ENCODE measurements around the gene COMMD9. TPM values are rescaled to one million over a fixed set of nuclear protein-coding genes. Genes with fewer than 3 reads are reported as not detected.

COMMD9 gene
- total and polyA plus RNA-seq, 4 donors = 22.9 to 50.8 (median 28.3) TPM

DNA sequence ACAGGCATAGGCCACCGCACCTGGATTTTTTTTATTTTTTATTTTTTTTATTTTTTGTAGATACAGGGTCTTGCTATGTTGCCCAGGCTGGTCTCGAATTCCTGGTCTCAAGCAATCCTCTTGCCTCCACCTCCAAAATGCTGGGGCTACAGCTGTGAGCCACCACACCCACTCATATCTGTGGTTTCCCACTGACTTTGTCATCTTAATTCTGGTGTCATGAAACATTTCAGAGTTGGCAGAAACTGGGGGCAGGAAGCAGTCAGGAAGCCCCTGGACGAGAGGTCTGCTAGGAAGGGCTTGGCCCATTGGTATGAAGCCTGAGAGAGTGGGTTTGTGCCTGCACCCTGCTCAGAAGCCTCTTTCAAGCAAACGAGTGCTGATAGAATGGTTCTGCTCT is 49.1 kb downstream of the COMMD9 start:
- H3K9ac ChIP-seq (ENCODE audit: low read depth in 1 of 2, low read length in 2 of 2) = no peak overlapping the region
- H3K27me3 ChIP-seq (ENCODE audit: control insufficient read depth in 4 of 4, insufficient read depth in 4 of 4, low read length in 3 of 4) = no peaks in the 10 kb centered on the region
- H3K9me3 ChIP-seq (ENCODE audit: control insufficient read depth in 4 of 4, low read length in 3 of 4) = no peaks in the 10 kb centered on the region
- no peak overlapping the region for H3K4me3 ChIP-seq (ENCODE audit: low read depth in 1 of 3, low read length in 3 of 3)
- no peaks in the 10 kb centered on the region for H3K36me3 ChIP-seq (ENCODE audit: control insufficient read depth in 4 of 4, insufficient read depth in 3 of 4, low read depth in 1 of 4, low read length in 3 of 4)
- TF ChIP-seq JUND (IDR thresholded peaks at IDR 0.05) = no peak
- TF ChIP-seq RAD21 (IDR thresholded peaks at IDR 0.05) = no peak
- TF ChIP-seq, protein P1, sequence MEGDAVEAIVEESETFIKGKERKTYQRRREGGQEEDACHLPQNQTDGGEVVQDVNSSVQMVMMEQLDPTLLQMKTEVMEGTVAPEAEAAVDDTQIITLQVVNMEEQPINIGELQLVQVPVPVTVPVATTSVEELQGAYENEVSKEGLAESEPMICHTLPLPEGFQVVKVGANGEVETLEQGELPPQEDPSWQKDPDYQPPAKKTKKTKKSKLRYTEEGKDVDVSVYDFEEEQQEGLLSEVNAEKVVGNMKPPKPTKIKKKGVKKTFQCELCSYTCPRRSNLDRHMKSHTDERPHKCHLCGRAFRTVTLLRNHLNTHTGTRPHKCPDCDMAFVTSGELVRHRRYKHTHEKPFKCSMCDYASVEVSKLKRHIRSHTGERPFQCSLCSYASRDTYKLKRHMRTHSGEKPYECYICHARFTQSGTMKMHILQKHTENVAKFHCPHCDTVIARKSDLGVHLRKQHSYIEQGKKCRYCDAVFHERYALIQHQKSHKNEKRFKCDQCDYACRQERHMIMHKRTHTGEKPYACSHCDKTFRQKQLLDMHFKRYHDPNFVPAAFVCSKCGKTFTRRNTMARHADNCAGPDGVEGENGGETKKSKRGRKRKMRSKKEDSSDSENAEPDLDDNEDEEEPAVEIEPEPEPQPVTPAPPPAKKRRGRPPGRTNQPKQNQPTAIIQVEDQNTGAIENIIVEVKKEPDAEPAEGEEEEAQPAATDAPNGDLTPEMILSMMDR (IDR thresholded peaks at IDR 0.05; ENCODE audit: low read depth, low read length, missing input control) = no peak
- no peak for TF ChIP-seq RXRA (IDR thresholded peaks at IDR 0.05)
- TF ChIP-seq, protein P2, sequence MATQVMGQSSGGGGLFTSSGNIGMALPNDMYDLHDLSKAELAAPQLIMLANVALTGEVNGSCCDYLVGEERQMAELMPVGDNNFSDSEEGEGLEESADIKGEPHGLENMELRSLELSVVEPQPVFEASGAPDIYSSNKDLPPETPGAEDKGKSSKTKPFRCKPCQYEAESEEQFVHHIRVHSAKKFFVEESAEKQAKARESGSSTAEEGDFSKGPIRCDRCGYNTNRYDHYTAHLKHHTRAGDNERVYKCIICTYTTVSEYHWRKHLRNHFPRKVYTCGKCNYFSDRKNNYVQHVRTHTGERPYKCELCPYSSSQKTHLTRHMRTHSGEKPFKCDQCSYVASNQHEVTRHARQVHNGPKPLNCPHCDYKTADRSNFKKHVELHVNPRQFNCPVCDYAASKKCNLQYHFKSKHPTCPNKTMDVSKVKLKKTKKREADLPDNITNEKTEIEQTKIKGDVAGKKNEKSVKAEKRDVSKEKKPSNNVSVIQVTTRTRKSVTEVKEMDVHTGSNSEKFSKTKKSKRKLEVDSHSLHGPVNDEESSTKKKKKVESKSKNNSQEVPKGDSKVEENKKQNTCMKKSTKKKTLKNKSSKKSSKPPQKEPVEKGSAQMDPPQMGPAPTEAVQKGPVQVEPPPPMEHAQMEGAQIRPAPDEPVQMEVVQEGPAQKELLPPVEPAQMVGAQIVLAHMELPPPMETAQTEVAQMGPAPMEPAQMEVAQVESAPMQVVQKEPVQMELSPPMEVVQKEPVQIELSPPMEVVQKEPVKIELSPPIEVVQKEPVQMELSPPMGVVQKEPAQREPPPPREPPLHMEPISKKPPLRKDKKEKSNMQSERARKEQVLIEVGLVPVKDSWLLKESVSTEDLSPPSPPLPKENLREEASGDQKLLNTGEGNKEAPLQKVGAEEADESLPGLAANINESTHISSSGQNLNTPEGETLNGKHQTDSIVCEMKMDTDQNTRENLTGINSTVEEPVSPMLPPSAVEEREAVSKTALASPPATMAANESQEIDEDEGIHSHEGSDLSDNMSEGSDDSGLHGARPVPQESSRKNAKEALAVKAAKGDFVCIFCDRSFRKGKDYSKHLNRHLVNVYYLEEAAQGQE (IDR thresholded peaks at IDR 0.05) = no peak
- TF ChIP-seq, protein P3, sequence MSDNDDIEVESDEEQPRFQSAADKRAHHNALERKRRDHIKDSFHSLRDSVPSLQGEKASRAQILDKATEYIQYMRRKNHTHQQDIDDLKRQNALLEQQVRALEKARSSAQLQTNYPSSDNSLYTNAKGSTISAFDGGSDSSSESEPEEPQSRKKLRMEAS (IDR thresholded peaks at IDR 0.05) = no peak
- no peak for TF ChIP-seq YY1 (IDR thresholded peaks at IDR 0.05)
- TF ChIP-seq GABPA (IDR thresholded peaks at IDR 0.05 in 1 of 2, conservative IDR thresholded peaks at IDR 0.05 in 1 of 2) = no peak
- no peak for TF ChIP-seq EGR1 (IDR thresholded peaks at IDR 0.05; ENCODE audit: low read depth in 2 of 2)
- no peak for TF ChIP-seq FOXA1 (IDR thresholded peaks at IDR 0.05)
- TF ChIP-seq, protein P4, sequence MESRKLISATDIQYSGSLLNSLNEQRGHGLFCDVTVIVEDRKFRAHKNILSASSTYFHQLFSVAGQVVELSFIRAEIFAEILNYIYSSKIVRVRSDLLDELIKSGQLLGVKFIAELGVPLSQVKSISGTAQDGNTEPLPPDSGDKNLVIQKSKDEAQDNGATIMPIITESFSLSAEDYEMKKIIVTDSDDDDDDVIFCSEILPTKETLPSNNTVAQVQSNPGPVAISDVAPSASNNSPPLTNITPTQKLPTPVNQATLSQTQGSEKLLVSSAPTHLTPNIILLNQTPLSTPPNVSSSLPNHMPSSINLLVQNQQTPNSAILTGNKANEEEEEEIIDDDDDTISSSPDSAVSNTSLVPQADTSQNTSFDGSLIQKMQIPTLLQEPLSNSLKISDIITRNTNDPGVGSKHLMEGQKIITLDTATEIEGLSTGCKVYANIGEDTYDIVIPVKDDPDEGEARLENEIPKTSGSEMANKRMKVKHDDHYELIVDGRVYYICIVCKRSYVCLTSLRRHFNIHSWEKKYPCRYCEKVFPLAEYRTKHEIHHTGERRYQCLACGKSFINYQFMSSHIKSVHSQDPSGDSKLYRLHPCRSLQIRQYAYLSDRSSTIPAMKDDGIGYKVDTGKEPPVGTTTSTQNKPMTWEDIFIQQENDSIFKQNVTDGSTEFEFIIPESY (IDR thresholded peaks at IDR 0.05) = no peak
- TF ChIP-seq FOXA2 (IDR thresholded peaks at IDR 0.05) = no peak
- no peak for TF ChIP-seq NR2F2 (IDR thresholded peaks at IDR 0.05)
- no peak for TF ChIP-seq HNF4A (conservative IDR thresholded peaks at IDR 0.05)
- TF ChIP-seq HNF4G (IDR thresholded peaks at IDR 0.05) = no peak
- TF ChIP-seq, protein P5, sequence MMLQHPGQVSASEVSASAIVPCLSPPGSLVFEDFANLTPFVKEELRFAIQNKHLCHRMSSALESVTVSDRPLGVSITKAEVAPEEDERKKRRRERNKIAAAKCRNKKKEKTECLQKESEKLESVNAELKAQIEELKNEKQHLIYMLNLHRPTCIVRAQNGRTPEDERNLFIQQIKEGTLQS (IDR thresholded peaks at IDR 0.05) = no peak
- TF ChIP-seq TAF1 (conservative IDR thresholded peaks at IDR 0.05) = no peak
- no peak for TF ChIP-seq SP1 (IDR thresholded peaks at IDR 0.05)
- no peaks in the 10 kb centered on the region for H3K4me1 ChIP-seq (ENCODE audit: control insufficient read depth in 4 of 4, insufficient read depth in 4 of 4, low read length in 3 of 4)
- H3K27ac ChIP-seq (ENCODE audit: low read depth in 1 of 2, low read length in 2 of 2) = no peak overlapping the region
- 81% methylated on average over 4 of the region's 4 CpGs for WGBS
- no peak for DNase-seq (ENCODE audit: low spot score)
